Islet precursor cell (in vitro differentiated cells): ENCODE results near the gene HIBCH.
"Not testable (repeated sequence)": the region's sequence is repeated elsewhere in the genome, so short reads cannot be mapped to it uniquely, and the experiment has no call there.

ENCODE experiments used
- DNase-seq: peaks from one replicate; pipeline ENCODE4 v3.0.0-alpha.2; 2018

HIBCH gene

GRCh38 chr2:190222745-190223144 is 96.9 kb downstream of the HIBCH start:
- not testable (repeated sequence) for DNase-seq

- no peak for DNase-seq
Measured at GRCh38 chr2:190221429-190221828, 98.2 kb downstream of the HIBCH start.

DNA sequence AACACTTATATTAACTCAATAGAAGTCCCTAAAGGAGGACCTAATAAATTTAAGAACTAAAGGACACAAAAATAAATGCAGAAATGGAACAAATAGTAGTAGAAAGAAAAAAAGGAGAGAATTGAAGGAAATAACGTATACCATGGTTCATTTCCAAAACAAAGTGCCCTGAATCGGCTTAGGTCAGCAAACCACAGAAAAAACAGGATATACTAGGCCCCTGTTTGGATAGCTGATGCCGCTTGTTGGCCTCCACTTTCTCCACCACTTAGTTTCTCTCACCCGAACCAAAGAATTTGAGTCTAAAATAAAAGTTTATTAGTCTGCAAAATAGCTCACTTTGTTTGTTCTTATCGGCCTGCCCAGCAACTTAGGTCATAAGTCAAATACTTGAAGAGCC is 100.4 kb downstream of the HIBCH start:
- no peak for DNase-seq

DNA sequence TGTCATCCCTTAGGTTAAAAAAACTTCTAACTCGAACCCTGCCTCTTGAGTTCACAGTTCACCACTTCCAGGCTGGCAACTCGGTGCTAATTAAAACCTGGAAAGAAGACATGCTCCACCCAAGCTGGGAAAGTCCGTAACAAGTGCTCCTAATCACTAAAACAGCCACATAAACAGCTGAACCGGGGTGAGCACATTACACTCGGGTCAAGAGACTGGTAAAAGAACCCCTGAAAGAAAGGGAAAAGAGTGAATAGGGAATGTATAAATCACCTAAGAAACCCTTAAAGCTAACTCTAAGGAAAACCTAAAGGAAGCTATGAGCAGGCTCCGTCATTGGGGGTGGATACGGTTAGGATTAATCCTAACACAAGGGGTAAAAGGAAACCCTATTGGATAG is 102.0 kb downstream of the HIBCH start:
- DNase-seq, result no peak

- DNase-seq, result peak; percentile 73
Measured at GRCh38 chr2:190216829-190217228, 102.8 kb downstream of the HIBCH start.

DNA sequence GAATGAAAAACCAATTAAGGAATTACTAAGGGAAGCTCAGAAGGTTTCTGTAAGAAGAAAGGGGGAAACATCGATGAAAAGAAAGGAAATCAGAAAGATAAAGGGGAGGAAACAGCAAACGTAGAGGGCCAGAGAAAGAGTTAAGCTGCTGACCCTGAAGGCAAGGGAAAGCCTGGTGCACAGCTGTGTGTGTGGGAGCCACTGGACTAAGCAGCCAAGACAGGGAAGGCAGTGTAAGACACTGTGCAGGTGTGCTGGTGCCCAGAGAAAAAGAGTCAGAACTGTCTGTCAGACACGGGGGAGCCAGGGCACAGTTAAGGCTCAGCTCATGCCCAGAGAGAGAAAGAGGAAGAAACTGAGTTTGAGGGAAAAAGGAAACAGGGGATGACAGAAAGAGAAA is 104.0 kb downstream of the HIBCH start:
- DNase-seq, result no peak

DNA sequence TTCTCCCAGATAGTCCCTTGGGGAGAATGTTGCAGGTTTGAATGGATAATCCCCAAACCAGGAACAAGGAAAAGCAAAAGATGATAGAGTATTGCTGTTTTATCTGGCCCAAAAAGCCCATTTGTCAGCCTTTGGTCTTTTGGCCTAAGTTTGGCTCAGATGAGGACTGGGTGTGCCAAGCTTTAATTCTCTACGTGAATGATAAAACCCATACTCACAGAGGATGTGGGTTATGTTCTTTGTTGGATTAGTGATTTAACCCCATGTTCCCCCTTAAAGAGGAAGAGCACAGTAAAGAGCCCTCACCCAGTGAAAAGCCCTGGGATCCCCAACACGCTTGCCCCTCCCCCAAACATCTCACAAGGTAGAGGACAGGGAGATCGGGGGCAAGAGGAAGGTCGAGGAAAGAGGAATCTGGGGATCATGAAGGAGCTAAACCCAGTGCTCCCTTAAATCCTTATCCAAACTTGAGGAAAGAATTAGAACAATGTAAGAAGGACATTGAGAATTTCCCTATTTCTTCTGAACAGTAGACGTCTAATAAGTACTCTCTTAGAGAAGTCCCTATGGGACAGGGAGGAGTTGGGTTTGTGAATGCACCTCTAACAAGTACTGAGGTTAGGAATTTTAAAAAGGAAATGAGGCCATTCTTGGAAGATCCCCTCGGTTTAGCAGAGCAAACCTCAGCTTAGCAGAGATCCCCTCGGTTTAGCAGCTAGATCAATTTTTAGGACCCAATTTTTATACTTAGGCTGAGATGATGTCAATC is 105.0 kb downstream of the HIBCH start:
- no peak for DNase-seq

DNA sequence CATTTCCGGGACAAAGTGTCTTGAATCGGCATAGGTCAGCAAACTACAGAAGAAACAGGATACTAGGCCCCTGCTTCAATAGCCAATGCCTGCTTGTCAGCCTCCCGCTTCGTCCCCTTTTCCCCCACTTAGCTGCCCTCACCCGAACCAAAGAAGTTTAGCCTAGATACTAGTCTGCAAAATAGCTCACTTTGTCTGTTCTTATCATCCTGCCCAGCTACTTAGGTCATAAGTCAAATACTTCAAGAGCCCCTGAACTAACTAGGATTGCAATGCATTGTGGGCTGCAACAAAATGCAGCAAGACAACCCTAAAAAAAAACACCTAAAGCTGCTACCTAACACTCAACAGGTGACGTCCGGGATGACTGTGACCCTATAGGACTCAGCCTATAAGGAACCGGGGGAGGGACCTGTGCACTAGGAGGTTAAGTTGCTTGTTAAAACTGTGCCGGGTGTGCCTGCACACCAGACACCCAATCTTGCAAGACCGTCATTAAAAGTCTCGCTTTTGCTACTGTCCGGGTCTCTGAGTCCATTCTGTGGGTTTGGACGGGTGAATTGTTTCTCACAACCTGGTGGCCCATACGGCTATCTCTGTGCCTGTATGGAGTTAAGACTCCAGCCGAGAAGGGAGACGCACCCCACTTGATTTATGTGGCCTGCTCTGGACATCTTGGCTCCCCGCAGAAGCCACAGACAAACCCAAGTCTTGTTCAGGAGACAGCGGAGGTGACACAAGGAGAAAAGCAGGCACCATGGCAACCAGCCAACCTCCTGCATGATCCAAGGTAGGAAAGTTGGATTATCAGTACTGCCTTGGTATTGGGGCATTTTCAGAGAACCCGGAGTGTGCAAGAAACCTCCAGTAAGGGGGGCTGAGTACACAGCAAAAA is 105.9 kb downstream of the HIBCH start:
- no peak for DNase-seq

GRCh38 chr2:190210471-190210870 is 109.2 kb downstream of the HIBCH start:
- no peak for DNase-seq

GRCh38 chr2:190209559-190209958 is 110.1 kb downstream of the HIBCH start:
- DNase-seq, result no peak

GRCh38 chr2:190207930-190208329 is 111.7 kb downstream of the HIBCH start:
- no peak for DNase-seq

DNA sequence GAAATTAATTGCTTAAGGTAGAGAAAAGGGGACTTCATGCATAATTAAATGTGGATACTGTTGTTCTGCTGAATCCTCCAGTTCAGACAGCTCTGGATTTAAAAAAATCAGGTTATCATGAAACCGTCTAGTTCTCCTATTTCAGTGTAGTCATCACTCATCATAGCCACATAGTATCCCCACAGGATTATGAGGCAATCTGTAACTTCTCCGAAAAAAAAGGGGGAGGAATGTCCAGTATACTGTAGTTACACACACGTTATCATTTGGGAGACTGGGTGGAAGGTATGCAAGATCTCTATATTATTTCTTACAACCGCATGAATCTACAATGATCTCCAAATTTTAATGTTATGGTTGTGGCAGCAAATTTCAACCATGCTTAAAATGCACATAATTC is 114.0 kb downstream of the HIBCH start:
- DNase-seq, result no peak

DNA sequence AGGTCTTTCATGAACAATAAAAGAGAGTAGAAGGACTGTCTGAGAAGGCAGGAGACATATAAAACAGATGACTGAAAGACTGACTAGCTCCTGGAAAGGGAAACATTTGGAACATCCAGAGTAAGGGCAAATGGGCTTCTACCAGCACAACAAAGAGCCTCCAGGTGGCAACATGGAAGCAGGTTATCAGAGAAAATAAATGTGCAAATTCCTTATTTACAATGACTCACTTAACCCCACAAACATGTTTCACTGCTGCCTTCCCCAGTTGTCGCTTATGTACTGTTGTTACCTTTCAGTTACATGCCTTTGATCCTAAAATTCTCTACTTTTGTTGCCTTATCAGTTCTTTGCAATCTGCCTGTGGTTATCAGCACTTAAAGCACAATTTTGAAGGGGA is 117.0 kb downstream of the HIBCH start:
- DNase-seq, result no peak

- DNase-seq, result no peak
Measured at GRCh38 chr2:190202018-190202417, 117.6 kb downstream of the HIBCH start.

GRCh38 chr2:190200603-190201002 is 119.0 kb downstream of the HIBCH start:
- no peak for DNase-seq

GRCh38 chr2:190199530-190199929 is 120.1 kb downstream of the HIBCH start:
- DNase-seq, result no peak

DNA sequence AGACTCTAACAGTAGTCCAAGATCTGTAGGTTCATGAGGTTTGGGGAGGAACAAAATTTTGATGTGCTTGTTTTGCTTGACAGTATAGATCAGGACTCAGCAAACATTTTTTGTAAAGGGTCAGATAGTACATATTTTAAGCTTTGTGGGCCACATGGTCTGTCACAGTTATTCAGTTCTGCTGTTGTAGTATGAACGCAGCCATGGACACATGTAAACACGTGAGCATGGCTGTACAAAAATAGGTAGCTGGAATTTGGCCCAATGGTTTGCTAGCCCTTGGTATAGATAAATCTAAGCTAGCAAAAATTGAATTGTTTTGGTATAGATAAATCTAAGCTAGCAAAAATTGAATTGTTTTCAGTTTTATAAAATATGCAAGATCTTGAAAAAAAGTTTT is 120.5 kb downstream of the HIBCH start:
- no peak for DNase-seq

GRCh38 chr2:190197143-190197720 is 122.4 kb downstream of the HIBCH start:
- no peak for DNase-seq

GRCh38 chr2:190190507-190191162 is 129.0 kb downstream of the HIBCH start:
- DNase-seq, result no peak

- no peak for DNase-seq
Measured at GRCh38 chr2:190188289-190188688, 131.3 kb downstream of the HIBCH start.

GRCh38 chr2:190186238-190186637 is 133.4 kb downstream of the HIBCH start:
- DNase-seq, result no peak

- no peak for DNase-seq
Measured at GRCh38 chr2:190185380-190185779, 134.2 kb downstream of the HIBCH start.

DNA sequence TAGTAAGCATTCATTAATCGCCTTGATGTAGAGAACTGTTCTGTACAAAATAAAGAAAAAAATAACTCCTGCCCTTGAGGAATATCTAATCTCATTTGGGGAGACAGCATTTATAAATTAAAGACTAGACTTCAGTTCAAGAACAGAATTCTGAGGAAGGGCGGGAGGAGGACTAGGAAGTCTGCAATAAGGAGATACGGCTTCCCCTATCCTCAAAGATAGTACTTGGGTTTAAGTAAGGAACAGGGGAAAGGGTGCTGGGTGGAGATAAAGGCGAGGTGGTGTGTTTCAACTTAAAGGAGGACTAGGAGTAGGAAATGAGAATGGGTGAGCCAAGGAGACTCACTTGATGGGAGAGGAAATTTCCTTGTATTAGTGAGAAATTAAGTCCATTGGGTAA is 135.2 kb downstream of the HIBCH start:
- no peak for DNase-seq
